ENCODE measurements around the gene ARHGAP22. TPM values are rescaled to one million over a fixed set of nuclear protein-coding genes. Genes with fewer than 3 reads are reported as not detected.

Gene ARHGAP22
- total RNA-seq, 1 donor: 45.6 TPM

DNA sequence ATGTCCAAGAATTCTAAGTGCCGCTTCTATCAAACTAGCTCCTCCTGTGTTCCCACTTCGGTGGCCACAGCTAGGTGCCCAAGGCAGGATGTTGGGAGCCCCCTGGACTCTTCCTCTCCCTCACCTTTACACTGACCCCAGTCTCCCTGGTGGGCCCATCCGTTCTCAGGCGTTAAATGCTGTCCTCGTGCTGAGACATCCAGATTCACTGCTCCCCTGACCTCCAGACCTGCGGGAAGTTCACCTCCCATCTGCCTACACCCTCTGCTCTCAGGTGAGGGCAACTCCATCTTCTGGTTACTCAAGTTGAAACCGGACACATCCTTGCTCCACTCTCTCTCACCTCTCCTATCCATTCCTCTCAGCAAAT lies 114.3 kb downstream of the ARHGAP22 start:
- Histone ChIP-seq H3K4me3 (ENCODE audit: insufficient read depth, low read length) (no peak overlapping the region), H2AFZ (ENCODE audit: low read length) (no peak overlapping the region), H3K4me2 (ENCODE audit: insufficient read depth, low read length) (no peak overlapping the region), H3K27me3 (ENCODE audit: insufficient read depth, low read length) (no peaks in the 10 kb centered on the region), H3K79me2 (ENCODE audit: insufficient read depth, low read length) (peaks cover 89% of the 10 kb centered on the region), H4K20me1 (ENCODE audit: insufficient read depth, low read length) (peaks cover 28% of the 10 kb centered on the region), H3K27ac (ENCODE audit: low read depth, low read length) (no peak overlapping the region), H3K9me3 (ENCODE audit: low read depth, low read length) (no peaks in the 10 kb centered on the region), H3K4me1 (ENCODE audit: insufficient read depth, low read length) (no peaks in the 10 kb centered on the region), H3K36me3 (ENCODE audit: insufficient read depth, low read length) (peaks cover 11% of the 10 kb centered on the region)
- DNase-seq (ENCODE audit: insufficient read length, low spot score, missing footprints): no peak
- TF ChIP-seq, protein P1, sequence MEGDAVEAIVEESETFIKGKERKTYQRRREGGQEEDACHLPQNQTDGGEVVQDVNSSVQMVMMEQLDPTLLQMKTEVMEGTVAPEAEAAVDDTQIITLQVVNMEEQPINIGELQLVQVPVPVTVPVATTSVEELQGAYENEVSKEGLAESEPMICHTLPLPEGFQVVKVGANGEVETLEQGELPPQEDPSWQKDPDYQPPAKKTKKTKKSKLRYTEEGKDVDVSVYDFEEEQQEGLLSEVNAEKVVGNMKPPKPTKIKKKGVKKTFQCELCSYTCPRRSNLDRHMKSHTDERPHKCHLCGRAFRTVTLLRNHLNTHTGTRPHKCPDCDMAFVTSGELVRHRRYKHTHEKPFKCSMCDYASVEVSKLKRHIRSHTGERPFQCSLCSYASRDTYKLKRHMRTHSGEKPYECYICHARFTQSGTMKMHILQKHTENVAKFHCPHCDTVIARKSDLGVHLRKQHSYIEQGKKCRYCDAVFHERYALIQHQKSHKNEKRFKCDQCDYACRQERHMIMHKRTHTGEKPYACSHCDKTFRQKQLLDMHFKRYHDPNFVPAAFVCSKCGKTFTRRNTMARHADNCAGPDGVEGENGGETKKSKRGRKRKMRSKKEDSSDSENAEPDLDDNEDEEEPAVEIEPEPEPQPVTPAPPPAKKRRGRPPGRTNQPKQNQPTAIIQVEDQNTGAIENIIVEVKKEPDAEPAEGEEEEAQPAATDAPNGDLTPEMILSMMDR (IDR thresholded peaks at IDR 0.05; ENCODE audit: extremely low read depth, low read depth, low read length): no peak

DNA sequence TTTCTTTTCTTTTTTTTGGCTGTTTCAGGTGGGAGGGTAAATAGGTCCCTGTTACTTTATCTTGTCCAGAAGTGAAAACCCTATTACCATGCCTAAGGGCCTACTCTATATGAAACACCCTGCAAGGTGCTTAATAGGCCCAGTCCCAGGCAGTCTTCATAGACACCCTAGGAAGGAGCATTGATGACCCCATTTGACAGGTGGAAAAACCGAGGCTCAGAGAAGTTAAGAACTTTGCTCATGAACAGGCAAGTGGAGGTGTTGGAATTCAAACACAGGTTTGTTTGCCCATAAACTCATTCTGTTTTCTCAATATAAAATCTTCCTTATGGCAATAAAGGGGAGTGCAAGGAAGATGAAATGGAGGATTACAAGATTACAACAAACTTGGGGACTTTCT lies 115.8 kb downstream of the ARHGAP22 start:
- Histone ChIP-seq H3K27ac (ENCODE audit: low read depth, low read length) (no peak overlapping the region), H3K79me2 (ENCODE audit: insufficient read depth, low read length) (peaks cover 85% of the 10 kb centered on the region), H3K27me3 (ENCODE audit: insufficient read depth, low read length) (no peaks in the 10 kb centered on the region), H3K36me3 (ENCODE audit: insufficient read depth, low read length) (peaks cover 8% of the 10 kb centered on the region), H2AFZ (ENCODE audit: low read length) (no peak overlapping the region), H4K20me1 (ENCODE audit: insufficient read depth, low read length) (peaks cover 18% of the 10 kb centered on the region), H3K9me3 (ENCODE audit: low read depth, low read length) (no peaks in the 10 kb centered on the region), H3K4me3 (ENCODE audit: insufficient read depth, low read length) (no peak overlapping the region), H3K4me2 (ENCODE audit: insufficient read depth, low read length) (no peak overlapping the region), H3K4me1 (ENCODE audit: insufficient read depth, low read length) (no peaks in the 10 kb centered on the region)
- no peak for DNase-seq (ENCODE audit: insufficient read length, low spot score, missing footprints)
- TF ChIP-seq, protein P1 (IDR thresholded peaks at IDR 0.05; ENCODE audit: extremely low read depth, low read depth, low read length): no peak

GRCh38 chr10:48487244-48487643 lies 117.6 kb downstream of the ARHGAP22 start:
- no peak overlapping the region for H2AFZ ChIP-seq (ENCODE audit: low read length)
- H3K9me3 ChIP-seq (ENCODE audit: low read depth, low read length): no peaks in the 10 kb centered on the region
- H3K4me3 ChIP-seq (ENCODE audit: insufficient read depth, low read length): no peak overlapping the region
- peaks cover 12% of the 10 kb centered on the region for H4K20me1 ChIP-seq (ENCODE audit: insufficient read depth, low read length)
- DNase-seq (ENCODE audit: insufficient read length, low spot score, missing footprints): no peak
- no peak overlapping the region for H3K4me2 ChIP-seq (ENCODE audit: insufficient read depth, low read length)
- TF ChIP-seq, protein P1 (IDR thresholded peaks at IDR 0.05; ENCODE audit: extremely low read depth, low read depth, low read length): no peak
- H3K27me3 ChIP-seq (ENCODE audit: insufficient read depth, low read length): no peaks in the 10 kb centered on the region
- H3K27ac ChIP-seq (ENCODE audit: low read depth, low read length): no peak overlapping the region
- H3K4me1 ChIP-seq (ENCODE audit: insufficient read depth, low read length): no peaks in the 10 kb centered on the region
- H3K79me2 ChIP-seq (ENCODE audit: insufficient read depth, low read length): peaks cover 85% of the 10 kb centered on the region
- no peaks in the 10 kb centered on the region for H3K36me3 ChIP-seq (ENCODE audit: insufficient read depth, low read length)

- peaks cover 85% of the 10 kb centered on the region for H3K79me2 ChIP-seq (ENCODE audit: insufficient read depth, low read length)
- no peaks in the 10 kb centered on the region for H3K4me1 ChIP-seq (ENCODE audit: insufficient read depth, low read length)
- H3K9me3 ChIP-seq (ENCODE audit: low read depth, low read length): no peaks in the 10 kb centered on the region
- peaks cover 8% of the 10 kb centered on the region for H4K20me1 ChIP-seq (ENCODE audit: insufficient read depth, low read length)
- no peak overlapping the region for H3K27ac ChIP-seq (ENCODE audit: low read depth, low read length)
- no peak for DNase-seq (ENCODE audit: insufficient read length, low spot score, missing footprints)
- H3K4me2 ChIP-seq (ENCODE audit: insufficient read depth, low read length): no peak overlapping the region
- no peaks in the 10 kb centered on the region for H3K36me3 ChIP-seq (ENCODE audit: insufficient read depth, low read length)
- H2AFZ ChIP-seq (ENCODE audit: low read length): no peak overlapping the region
- TF ChIP-seq, protein P1 (IDR thresholded peaks at IDR 0.05; ENCODE audit: extremely low read depth, low read depth, low read length): no peak
- no peaks in the 10 kb centered on the region for H3K27me3 ChIP-seq (ENCODE audit: insufficient read depth, low read length)
- no peak overlapping the region for H3K4me3 ChIP-seq (ENCODE audit: insufficient read depth, low read length)
These were observed 119.2 kb downstream of the ARHGAP22 start for GRCh38 chr10:48485711-48486110.
